MCF 10A (cell line): ENCODE results near the gene SREK1. TPM values are rescaled to one million over a fixed set of nuclear protein-coding genes. Genes with fewer than 3 reads are reported as not detected.

ENCODE experiments used
- BruUV-seq: library from RNA; stranded (reverse); fragments of 400-500 nt; replicated peaks from 2 replicates; lab custom pipeline; 2021; lab: Mats Ljungman, UMichigan
- CTCF ChIA-PET: fragments of 300-600 bp; sonication (Branson Sonifier 250); formaldehyde crosslinking; extraction: SDS; loops from one replicate; lab custom pipeline; 2021; ENCODE audit warnings: antibody characterized with exemption, inconsistent platforms; lab: Yijun Ruan, JAX
- POLR2A ChIA-PET: fragments of 300-600, 350-650 bp; sonication (Branson Sonifier 250); formaldehyde crosslinking; extraction: SDS; loops from one replicate; lab custom pipeline; 2020; ENCODE audit warnings: antibody characterized with exemption, inconsistent platforms; lab: Yijun Ruan, JAX
- DNase-seq: peaks from one replicate; pipeline ENCODE4 v3.0.0-alpha.2; 2018; ENCODE audit not compliant: unreplicated experiment
- H3K27ac Mint-ChIP-seq: one replicate; pipeline ENCODE4 v1.8.0; 2022; ENCODE audit warnings: mild to moderate bottlenecking, low read depth, mixed read lengths; ENCODE audit not compliant: unreplicated experiment
- H3K27me3 Mint-ChIP-seq: one replicate; pipeline ENCODE4 v1.8.0; 2022; ENCODE audit warnings: mixed read lengths; ENCODE audit not compliant: insufficient read depth, unreplicated experiment
- H3K36me3 Mint-ChIP-seq: one replicate; pipeline ENCODE4 v1.8.0; 2022; ENCODE audit warnings: mild to moderate bottlenecking, moderate library complexity, mixed read lengths; ENCODE audit not compliant: insufficient read depth, unreplicated experiment
- H3K4me1 Mint-ChIP-seq: one replicate; pipeline ENCODE4 v1.8.0; 2022; ENCODE audit warnings: mixed read lengths; ENCODE audit not compliant: insufficient read depth, unreplicated experiment
- H3K4me3 Mint-ChIP-seq: one replicate; pipeline ENCODE4 v1.8.0; 2022; ENCODE audit warnings: mild to moderate bottlenecking, moderate library complexity, mixed read lengths; ENCODE audit not compliant: unreplicated experiment
- H3K9me3 Mint-ChIP-seq: one replicate; pipeline ENCODE4 v1.8.0; 2022; ENCODE audit warnings: mixed read lengths; ENCODE audit not compliant: unreplicated experiment
- intact Hi-C: fragments of 100-400 bp; cut with micrococcal nuclease; formaldehyde crosslinking; loops from 2 replicates; pipeline ENCODE4 v1.14.1; 2022
- total RNA-seq: library from RNA; stranded (reverse); gene quantifications from 2 replicates; pipeline ENCODE4 v1.2.3, GENCODE V29; 2022
- TF ChIP-seq, protein P1 (sequence below): fragments of 200-600 bp; IDR thresholded peaks from one replicate; pipeline ENCODE4 v1.8.0; 2022; ENCODE audit warnings: antibody characterized with exemption, mild to moderate bottlenecking; ENCODE audit not compliant: unreplicated experiment

The SREK1 gene
- total RNA-seq, 1 experiment from 2014 or later: 102 TPM

DNA sequence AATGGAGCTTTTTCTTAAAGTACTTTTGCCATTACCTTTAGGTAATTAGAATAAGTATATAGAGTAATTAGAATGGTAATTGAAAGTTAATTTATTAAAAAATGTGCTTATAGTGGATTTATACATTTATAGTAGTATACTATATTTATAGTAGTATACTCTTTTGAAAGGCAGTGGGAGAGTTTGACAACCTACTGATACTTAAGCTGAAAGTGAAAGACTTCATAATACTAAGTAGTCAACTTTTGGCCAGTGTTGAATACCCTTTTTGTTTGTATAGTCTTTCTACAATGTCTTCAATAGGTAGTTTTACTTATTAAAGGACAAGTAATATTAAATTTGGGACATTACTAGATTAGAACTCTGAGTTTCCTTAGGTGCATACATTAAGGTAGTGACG lies 12.9 kb downstream of the SREK1 start:
- Mint-ChIP-seq H3K9me3 (no peaks in the 10 kb centered on the region), H3K4me3 (no peak overlapping the region), H3K36me3 (peaks cover 49% of the 10 kb centered on the region), H3K27me3 (no peaks in the 10 kb centered on the region), H3K4me1 (peaks cover 20% of the 10 kb centered on the region), H3K27ac (no peak overlapping the region)
- TF ChIP-seq, protein P1, sequence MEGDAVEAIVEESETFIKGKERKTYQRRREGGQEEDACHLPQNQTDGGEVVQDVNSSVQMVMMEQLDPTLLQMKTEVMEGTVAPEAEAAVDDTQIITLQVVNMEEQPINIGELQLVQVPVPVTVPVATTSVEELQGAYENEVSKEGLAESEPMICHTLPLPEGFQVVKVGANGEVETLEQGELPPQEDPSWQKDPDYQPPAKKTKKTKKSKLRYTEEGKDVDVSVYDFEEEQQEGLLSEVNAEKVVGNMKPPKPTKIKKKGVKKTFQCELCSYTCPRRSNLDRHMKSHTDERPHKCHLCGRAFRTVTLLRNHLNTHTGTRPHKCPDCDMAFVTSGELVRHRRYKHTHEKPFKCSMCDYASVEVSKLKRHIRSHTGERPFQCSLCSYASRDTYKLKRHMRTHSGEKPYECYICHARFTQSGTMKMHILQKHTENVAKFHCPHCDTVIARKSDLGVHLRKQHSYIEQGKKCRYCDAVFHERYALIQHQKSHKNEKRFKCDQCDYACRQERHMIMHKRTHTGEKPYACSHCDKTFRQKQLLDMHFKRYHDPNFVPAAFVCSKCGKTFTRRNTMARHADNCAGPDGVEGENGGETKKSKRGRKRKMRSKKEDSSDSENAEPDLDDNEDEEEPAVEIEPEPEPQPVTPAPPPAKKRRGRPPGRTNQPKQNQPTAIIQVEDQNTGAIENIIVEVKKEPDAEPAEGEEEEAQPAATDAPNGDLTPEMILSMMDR: no peak
- ChIA-PET CTCF (interaction anchor here (0.5 to 1.4 kb wide), 4 partner anchors 10 to 600 kb away, joined by 3 to 6 read pairs (median 4); no protein-coding TSS in a partner anchor), POLR2A (interaction anchor here (0.5 to 1.8 kb wide), 3 partner anchors 13 to 830 kb away, joined by 3 to 10 read pairs (median 4); partner anchors contain the start of gene SREK1)
- BruUV-seq: no TSS peak
- DNase-seq: no peak
- intact Hi-C loops: no loop called here

GRCh38 chr5:66161356-66161755 lies 17.3 kb downstream of the SREK1 start:
- POLR2A ChIA-PET: no interaction called here
- Mint-ChIP-seq H3K36me3 (peaks cover 72% of the 10 kb centered on the region), H3K27ac (no peak overlapping the region), H3K9me3 (no peaks in the 10 kb centered on the region), H3K27me3 (no peaks in the 10 kb centered on the region), H3K4me1 (peaks cover 9% of the 10 kb centered on the region), H3K4me3 (no peak overlapping the region)
- BruUV-seq: no TSS peak
- DNase-seq: no peak
- intact Hi-C loops: no loop called here
- CTCF ChIA-PET: interaction anchor here (1.4 kb wide), 1 partner anchor 11 kb away, joined by 4 read pairs; no protein-coding TSS in a partner anchor
- TF ChIP-seq, protein P1: no peak

- H3K27ac Mint-ChIP-seq: no peak overlapping the region
- BruUV-seq: no TSS peak
These were observed 20.1 kb downstream of the SREK1 start for GRCh38 chr5:66164044-66164790.

DNA sequence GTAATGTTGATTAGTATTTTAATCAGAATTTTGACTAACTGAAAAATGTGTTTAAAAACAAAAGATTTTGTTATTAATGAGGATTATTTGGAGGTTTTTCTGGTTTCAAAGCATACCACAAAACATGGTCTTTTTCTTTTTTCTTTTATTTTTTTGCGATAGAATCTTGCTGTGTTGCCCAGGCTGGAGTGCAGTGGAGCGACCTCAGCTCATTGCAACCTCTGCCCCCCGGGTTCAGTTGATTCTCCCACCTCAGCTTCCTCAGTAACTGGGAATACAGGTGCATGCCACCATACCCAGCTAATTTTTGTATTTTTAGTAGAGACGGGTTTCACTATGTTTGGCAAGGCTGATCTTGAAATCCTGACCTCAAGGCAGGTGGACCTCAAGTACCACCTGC lies 24.1 kb downstream of the SREK1 start:
- Mint-ChIP-seq H3K27me3 (no peaks in the 10 kb centered on the region), H3K4me1 (peaks cover 8% of the 10 kb centered on the region), H3K9me3 (no peaks in the 10 kb centered on the region), H3K4me3 (no peak overlapping the region), H3K36me3 (peaks cover 86% of the 10 kb centered on the region), H3K27ac (no peak overlapping the region)
- BruUV-seq: no TSS peak
- POLR2A ChIA-PET: interaction anchor here (0.8 kb wide), 1 partner anchor 11 kb away, joined by 3 read pairs; no protein-coding TSS in a partner anchor
- CTCF ChIA-PET: interaction anchor here (0.6 to 1.3 kb wide), 4 partner anchors 41 to 1953 kb away, joined by 3 to 9 read pairs (median 3); no protein-coding TSS in a partner anchor
- no peak for DNase-seq
- intact Hi-C loops: no loop called here
- TF ChIP-seq, protein P1: no peak

More at GRCh38 chr5:66164044-66164790, 20.1 kb downstream of the SREK1 start:
- TF ChIP-seq, protein P1: no peak
- no peak for DNase-seq
- ChIA-PET POLR2A (interaction anchor here (0.5 to 1.9 kb wide), 4 partner anchors 10 to 665 kb away, joined by 3 to 4 read pairs (median 4); no protein-coding TSS in a partner anchor), CTCF (interaction anchor here (0.6 to 1.6 kb wide), 4 partner anchors 9 to 238 kb away, joined by 3 to 8 read pairs (median 4); no protein-coding TSS in a partner anchor)
- Mint-ChIP-seq H3K4me1 (peaks cover 6% of the 10 kb centered on the region), H3K36me3 (peaks cover 83% of the 10 kb centered on the region), H3K4me3 (no peak overlapping the region), H3K9me3 (no peaks in the 10 kb centered on the region), H3K27me3 (no peaks in the 10 kb centered on the region)
- intact Hi-C loops: no loop called here
